HCT116 (cell line): ENCODE measurements around the gene ADGRB3. TPM values are rescaled to one million over a fixed set of nuclear protein-coding genes. Genes with fewer than 3 reads are reported as not detected.

ENCODE experiments used
- ATAC-seq: fragments of 200-7000 bp; cut with Tn5 transposase; 2 replicates; pipeline ENCODE4 v1.9.1; 2020; ENCODE audit warnings: mild to moderate bottlenecking, moderate library complexity
- BruUV-seq: library from RNA; stranded (reverse); fragments of 400-500 nt; replicated peaks from 2 replicates; lab custom pipeline; 2021; lab: Mats Ljungman, UMichigan
- CTCF ChIA-PET: fragments of 300-600 bp; sonication (Branson Sonifier 250); formaldehyde crosslinking; loops from one replicate; lab custom pipeline; 2021; ENCODE audit warnings: antibody characterized with exemption; lab: Charles Lee
- POLR2A ChIA-PET: fragments of 300-600, 350-600 bp; sonication (Branson Sonifier 250); formaldehyde crosslinking; loops from one replicate; lab custom pipeline; 2021; ENCODE audit warnings: antibody characterized with exemption; lab: Charles Lee
- RAD21 ChIA-PET, 2 experiments: fragments of 300-600 bp; sonication (Branson Sonifier 250); formaldehyde crosslinking; loops; one replicate each; lab custom pipeline; 2023; ENCODE audit warnings: low total read pairs in 2 of 2; ENCODE audit not compliant: uncharacterized antibody in 2 of 2, unreplicated experiment in 2 of 2, low non-redundant PET in 1 of 2; lab: Charles Lee
- DNase-seq: peaks from one replicate; pipeline ENCODE4 v3.0.0-alpha.2; 2010; ENCODE audit warnings: low read depth, low spot score
- H2AFZ ChIP-seq: fragments of 200-600 bp; shearing (Covaris generic), sonication (generic); 2 replicates; pipeline ENCODE4 v1.6.1; 2017; ENCODE audit warnings: low read depth, mixed run types, mixed read lengths, antibody characterized with exemption, low read length; ENCODE audit not compliant: poor library complexity, severe bottlenecking
- H3K27ac ChIP-seq: 2 replicates; pipeline ENCODE4 v1.5.1; 2012; ENCODE audit warnings: low read depth, low read length
- H3K27me3 ChIP-seq: fragments of 200-600 bp; sonication (generic); 2 replicates; pipeline ENCODE4 v1.6.1; 2016; ENCODE audit warnings: mixed run types, low read length, mixed read lengths; ENCODE audit not compliant: insufficient read depth
- H3K36me3 ChIP-seq, 2 experiments: fragments of 200-500 bp in 1 of 2; fragments of 200-600 bp in 1 of 2; sonication (Bioruptor generic) in 1 of 2; sonication (generic) in 1 of 2; 2 replicates each; pipeline versions ENCODE4 v1.5.1 to v1.6.1; 2014 to 2016; ENCODE audit warnings: low read length in 2 of 2, inconsistent platforms in 1 of 2, mixed read lengths in 1 of 2, mixed run types in 1 of 2; ENCODE audit not compliant: insufficient read depth in 2 of 2, control insufficient read depth in 1 of 2
- H3K4me1 ChIP-seq, 2 experiments: fragments of 200-600 bp in 1 of 2; sonication (generic) in 1 of 2; 2 replicates each; pipeline versions ENCODE4 v1.5.1 to v1.6.1; 2012 to 2017; ENCODE audit warnings: low read length in 2 of 2, inconsistent platforms in 1 of 2, mild to moderate bottlenecking in 1 of 2, mixed read lengths in 1 of 2, mixed run types in 1 of 2, moderate library complexity in 1 of 2; ENCODE audit not compliant: insufficient read depth in 2 of 2, control insufficient read depth in 1 of 2
- H3K4me2 ChIP-seq: fragments of 200-600 bp; sonication (generic); 2 replicates; pipeline ENCODE4 v1.6.1; 2017; ENCODE audit warnings: mixed run types, low read length, mixed read lengths
- H3K4me3 ChIP-seq, 2 experiments: fragments of 200-600 bp in 1 of 2; sonication (generic) in 1 of 2; replicated peaks in 1 of 2; 2 replicates each; pipeline ENCODE4 v1.5.1; 2011 to 2016; ENCODE audit warnings: low read length in 2 of 2, control low read depth in 1 of 2, low read depth in 1 of 2, mild to moderate bottlenecking in 1 of 2, mixed read lengths in 1 of 2, mixed run types in 1 of 2
- H3K79me2 ChIP-seq: fragments of 200-600 bp; sonication (generic); 2 replicates; pipeline ENCODE4 v1.6.1; 2017; ENCODE audit warnings: mild to moderate bottlenecking, mixed run types, low read length, moderate library complexity, mixed read lengths; ENCODE audit not compliant: insufficient read depth
- H3K9ac ChIP-seq: fragments of 200-600 bp; sonication (generic); 2 replicates; pipeline ENCODE4 v1.6.1; 2016; ENCODE audit warnings: low read length, mixed read lengths
- H3K9me2 ChIP-seq: fragments of 200-600 bp; sonication (generic), shearing (Covaris generic); 2 replicates; pipeline ENCODE4 v1.6.1; 2017; ENCODE audit warnings: mixed run types, mild to moderate bottlenecking, moderate library complexity; ENCODE audit not compliant: insufficient read depth
- H3K9me3 ChIP-seq, 2 experiments: fragments of 200-500 bp in 1 of 2; fragments of 200-600 bp in 1 of 2; sonication (Bioruptor generic) in 1 of 2; sonication (generic) in 1 of 2; 2 replicates each; pipeline ENCODE4 v1.6.1; 2014 to 2017; ENCODE audit warnings: low read length in 2 of 2, mixed read lengths in 2 of 2, inconsistent platforms in 1 of 2, low read depth in 1 of 2, mild to moderate bottlenecking in 1 of 2, mixed run types in 1 of 2, moderate library complexity in 1 of 2; ENCODE audit not compliant: control insufficient read depth in 1 of 2, insufficient read depth in 1 of 2
- H4K20me1 ChIP-seq: fragments of 200-600 bp; sonication (generic), shearing (Covaris generic); 2 replicates; pipeline ENCODE4 v1.6.1; 2017; ENCODE audit warnings: mixed run types, mild to moderate bottlenecking, moderate library complexity; ENCODE audit not compliant: insufficient read depth
- CBX3 ChIP-seq: IDR thresholded peaks from 2 replicates; pipeline ENCODE4 v1.6.1; 2012; ENCODE audit warnings: low read depth
- CTCF ChIP-seq, 3 experiments: fragments of 200-600 bp in 1 of 3; sonication (generic) in 1 of 3; IDR thresholded peaks in 2 of 3; conservative IDR thresholded peaks in 1 of 3; 2 replicates each; pipeline ENCODE4 v1.5.1; 2012 to 2017; ENCODE audit warnings: low read depth in 2 of 3, low read length in 2 of 3, antibody characterized with exemption in 1 of 3, borderline replicate concordance in 1 of 3, control low read depth in 1 of 3, mild to moderate bottlenecking in 1 of 3, mixed read lengths in 1 of 3, mixed run types in 1 of 3, moderate library complexity in 1 of 3; ENCODE audit not compliant: insufficient read depth in 1 of 3
- ELF1 ChIP-seq: IDR thresholded peaks from 2 replicates; pipeline ENCODE4 v1.6.1; 2012; ENCODE audit warnings: low read depth, borderline replicate concordance
- EZH2 ChIP-seq: fragments of 200-600 bp; sonication (generic); IDR thresholded peaks from 2 replicates; pipeline ENCODE4 v1.6.1; 2017; ENCODE audit warnings: antibody characterized with exemption, mixed run types
- EZH2phosphoT487 ChIP-seq: fragments of 200-600 bp; IDR thresholded peaks from 2 replicates; pipeline ENCODE4 v1.6.1; 2018; ENCODE audit warnings: antibody characterized with exemption, borderline replicate concordance
- JUND ChIP-seq: IDR thresholded peaks from 2 replicates; pipeline ENCODE4 v1.6.1; 2012
- MAX ChIP-seq: IDR thresholded peaks from 2 replicates; pipeline ENCODE4 v1.6.1; 2012
- RAD21 ChIP-seq: IDR thresholded peaks from 2 replicates; pipeline ENCODE4 v1.6.1; 2012; ENCODE audit warnings: low read depth, mild to moderate bottlenecking
- SIN3A ChIP-seq: IDR thresholded peaks from 2 replicates; pipeline ENCODE4 v1.6.1; 2012; ENCODE audit warnings: low read depth
- SRF ChIP-seq: IDR thresholded peaks from 2 replicates; pipeline ENCODE4 v1.6.1; 2012; ENCODE audit warnings: low read depth
- TCF7L2 ChIP-seq: IDR thresholded peaks from 2 replicates; pipeline ENCODE4 v1.7.0; 2011; ENCODE audit warnings: borderline replicate concordance, inconsistent platforms; ENCODE audit not compliant: insufficient read depth, insufficient read length; ENCODE audit errors: extremely low read depth
- YY1 ChIP-seq: IDR thresholded peaks from 2 replicates; pipeline ENCODE4 v1.6.1; 2011; ENCODE audit warnings: low read length, low read depth, moderate library complexity, mild to moderate bottlenecking; ENCODE audit not compliant: insufficient replicate concordance; ENCODE audit errors: extremely low read depth
- intact Hi-C: fragments of 100-400 bp; cut with micrococcal nuclease; formaldehyde crosslinking; loops from 2 replicates; pipeline ENCODE4 v1.10.0; 2022
- total RNA-seq: library from RNA; stranded (reverse); gene quantifications from one replicate; pipeline ENCODE4 v1.2.1, GENCODE V29; 2021; ENCODE audit not compliant: unreplicated experiment
- TF ChIP-seq, protein P1 (sequence below): IDR thresholded peaks from 2 replicates; pipeline ENCODE4 v1.6.1; 2011; ENCODE audit warnings: mild to moderate bottlenecking, low read length, moderate library complexity; ENCODE audit not compliant: insufficient replicate concordance; ENCODE audit errors: extremely low read depth

ADGRB3 gene
- total RNA-seq, 1 experiment from 2014 or later: not detected

DNA sequence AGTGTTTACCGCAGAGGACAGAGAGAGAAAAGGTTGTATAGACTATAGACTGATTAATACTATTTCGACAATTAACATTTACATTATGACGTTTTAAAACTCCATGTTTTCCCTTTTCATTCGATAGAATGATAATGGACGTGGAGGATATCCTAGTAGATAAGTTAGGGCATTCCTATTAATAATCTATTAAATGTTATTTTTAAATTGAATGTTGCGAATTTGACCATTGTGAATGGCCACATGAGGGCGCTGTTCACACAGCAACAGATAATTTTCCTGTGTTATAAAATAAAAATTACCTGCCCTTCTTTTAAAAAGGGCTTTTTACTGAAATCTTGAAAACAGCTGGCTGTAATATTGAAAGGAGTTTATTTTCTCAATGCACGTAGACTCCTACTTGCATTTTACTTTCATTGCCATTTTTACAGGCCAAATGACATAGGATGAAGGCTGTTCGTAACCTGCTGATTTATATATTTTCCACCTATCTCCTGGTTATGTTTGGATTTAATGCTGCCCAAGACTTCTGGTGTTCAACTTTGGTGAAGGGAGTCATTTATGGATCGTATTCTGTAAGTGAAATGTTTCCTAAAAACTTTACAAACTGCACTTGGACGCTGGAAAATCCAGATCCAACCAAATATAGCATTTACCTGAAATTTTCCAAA is 3.3 kb downstream of the ADGRB3 start:
- DNase-seq (no peak), ATAC-seq (no peak)
- peaks cover 0 to 12% of the 10 kb centered on the region in 2 experiments; a peak in 2 of 4 replicates for H3K9me3 ChIP-seq
- ChIA-PET CTCF (no interaction called here), POLR2A (no interaction called here), RAD21 (no interaction called here)
- no TSS peak for BruUV-seq
- H3K9ac ChIP-seq: no peak overlapping the region
- no peaks in the 10 kb centered on the region for H3K9me2 ChIP-seq
- no peak overlapping the region for H3K27ac ChIP-seq
- no peak overlapping the region for H3K4me3 ChIP-seq
- H3K79me2 ChIP-seq: no peaks in the 10 kb centered on the region
- no peak for TF ChIP-seq EZH2
- no peak for TF ChIP-seq JUND
- TF ChIP-seq, protein P1, sequence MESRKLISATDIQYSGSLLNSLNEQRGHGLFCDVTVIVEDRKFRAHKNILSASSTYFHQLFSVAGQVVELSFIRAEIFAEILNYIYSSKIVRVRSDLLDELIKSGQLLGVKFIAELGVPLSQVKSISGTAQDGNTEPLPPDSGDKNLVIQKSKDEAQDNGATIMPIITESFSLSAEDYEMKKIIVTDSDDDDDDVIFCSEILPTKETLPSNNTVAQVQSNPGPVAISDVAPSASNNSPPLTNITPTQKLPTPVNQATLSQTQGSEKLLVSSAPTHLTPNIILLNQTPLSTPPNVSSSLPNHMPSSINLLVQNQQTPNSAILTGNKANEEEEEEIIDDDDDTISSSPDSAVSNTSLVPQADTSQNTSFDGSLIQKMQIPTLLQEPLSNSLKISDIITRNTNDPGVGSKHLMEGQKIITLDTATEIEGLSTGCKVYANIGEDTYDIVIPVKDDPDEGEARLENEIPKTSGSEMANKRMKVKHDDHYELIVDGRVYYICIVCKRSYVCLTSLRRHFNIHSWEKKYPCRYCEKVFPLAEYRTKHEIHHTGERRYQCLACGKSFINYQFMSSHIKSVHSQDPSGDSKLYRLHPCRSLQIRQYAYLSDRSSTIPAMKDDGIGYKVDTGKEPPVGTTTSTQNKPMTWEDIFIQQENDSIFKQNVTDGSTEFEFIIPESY: no peak
- no peak for TF ChIP-seq SRF
- TF ChIP-seq RAD21: peak; percentile 16; the same call in 1 of the 2 replicates
- TF ChIP-seq MAX: no peak
- no peak for TF ChIP-seq YY1
- no peak for TF ChIP-seq EZH2phosphoT487
- TF ChIP-seq CTCF (IDR thresholded peaks at IDR 0.05 in 2 of 3, conservative IDR thresholded peaks at IDR 0.05 in 1 of 3; ENCODE audit: borderline replicate concordance in 1 of 3, insufficient read depth in 1 of 3, low read depth in 2 of 3, low read length in 2 of 3): peak in 2 of 3 experiments; percentile 32 to 55; a peak in 3 of 6 replicates
- TF ChIP-seq TCF7L2: no peak
- no peak for TF ChIP-seq SIN3A
- TF ChIP-seq CBX3: no peak
- TF ChIP-seq ELF1: no peak
- intact Hi-C loops: loop anchor here (5.0 kb wide), 1 partner anchor 1469 kb away; no protein-coding TSS in a partner anchor
- H4K20me1 ChIP-seq: no peaks in the 10 kb centered on the region
- no peaks in the 10 kb centered on the region for H3K4me1 ChIP-seq
- H2AFZ ChIP-seq: no peak overlapping the region
- no peak overlapping the region for H3K4me2 ChIP-seq
- no peaks in the 10 kb centered on the region for H3K36me3 ChIP-seq
- no peaks in the 10 kb centered on the region for H3K27me3 ChIP-seq
